HL-60 (cell line): ENCODE results near the gene PLA2G3.

ENCODE experiments used
- GABPA ChIP-seq: IDR thresholded peaks from 2 replicates; pipeline ENCODE4 v1.6.1; 2012; ENCODE audit warnings: low read depth
- POLR2AphosphoS5 ChIP-seq: IDR thresholded peaks from 2 replicates; pipeline ENCODE4 v1.6.1; 2012; ENCODE audit warnings: low read depth
- SPI1 ChIP-seq: IDR thresholded peaks from 2 replicates; pipeline ENCODE4 v1.6.1; 2012; ENCODE audit warnings: low read depth, mild to moderate bottlenecking, borderline replicate concordance
- TF ChIP-seq, protein P1 (sequence below): IDR thresholded peaks from one replicate; pipeline ENCODE4 v1.5.1; 2011; ENCODE audit warnings: low read length, control low read depth, inconsistent platforms; ENCODE audit not compliant: insufficient read depth
- TF ChIP-seq, protein P2 (sequence below): IDR thresholded peaks from 2 replicates; pipeline ENCODE4 v1.6.1; 2012; ENCODE audit warnings: low read depth; ENCODE audit not compliant: insufficient replicate concordance

DNA sequence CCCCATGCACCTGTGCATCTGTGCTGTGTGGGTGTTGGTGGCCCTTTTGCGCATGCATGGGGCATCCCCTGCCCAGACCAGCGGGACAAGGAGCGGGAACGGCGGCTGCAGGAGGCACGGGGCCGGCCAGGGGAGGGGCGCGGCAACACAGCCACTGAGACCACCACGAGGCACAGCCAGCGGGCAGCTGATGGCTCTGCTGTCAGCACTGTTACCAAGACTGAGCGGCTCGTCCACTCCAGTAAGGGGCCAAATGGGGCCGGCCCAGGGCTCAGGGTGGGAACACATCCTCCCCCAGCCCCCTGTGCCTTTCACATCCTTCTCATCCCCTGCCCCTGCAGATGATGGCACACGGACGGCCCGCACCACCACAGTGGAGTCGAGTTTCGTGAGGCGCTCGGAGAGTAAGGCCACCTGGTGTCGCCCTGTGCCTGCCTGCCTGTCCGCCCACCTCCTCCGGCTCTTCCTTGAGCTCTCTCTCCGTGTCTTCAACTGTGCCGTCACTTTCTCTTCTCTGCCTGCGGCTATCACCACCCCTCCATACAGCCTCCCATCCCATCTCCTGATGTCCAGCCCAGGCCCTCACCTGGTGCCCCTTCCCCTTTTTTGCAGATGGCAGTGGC is 43.5 kb downstream of the PLA2G3 start:
- TF ChIP-seq, protein P1, sequence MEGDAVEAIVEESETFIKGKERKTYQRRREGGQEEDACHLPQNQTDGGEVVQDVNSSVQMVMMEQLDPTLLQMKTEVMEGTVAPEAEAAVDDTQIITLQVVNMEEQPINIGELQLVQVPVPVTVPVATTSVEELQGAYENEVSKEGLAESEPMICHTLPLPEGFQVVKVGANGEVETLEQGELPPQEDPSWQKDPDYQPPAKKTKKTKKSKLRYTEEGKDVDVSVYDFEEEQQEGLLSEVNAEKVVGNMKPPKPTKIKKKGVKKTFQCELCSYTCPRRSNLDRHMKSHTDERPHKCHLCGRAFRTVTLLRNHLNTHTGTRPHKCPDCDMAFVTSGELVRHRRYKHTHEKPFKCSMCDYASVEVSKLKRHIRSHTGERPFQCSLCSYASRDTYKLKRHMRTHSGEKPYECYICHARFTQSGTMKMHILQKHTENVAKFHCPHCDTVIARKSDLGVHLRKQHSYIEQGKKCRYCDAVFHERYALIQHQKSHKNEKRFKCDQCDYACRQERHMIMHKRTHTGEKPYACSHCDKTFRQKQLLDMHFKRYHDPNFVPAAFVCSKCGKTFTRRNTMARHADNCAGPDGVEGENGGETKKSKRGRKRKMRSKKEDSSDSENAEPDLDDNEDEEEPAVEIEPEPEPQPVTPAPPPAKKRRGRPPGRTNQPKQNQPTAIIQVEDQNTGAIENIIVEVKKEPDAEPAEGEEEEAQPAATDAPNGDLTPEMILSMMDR: no peak
- TF ChIP-seq POLR2AphosphoS5: no peak
- TF ChIP-seq SPI1: no peak
- no peak for TF ChIP-seq GABPA
- TF ChIP-seq, protein P2, sequence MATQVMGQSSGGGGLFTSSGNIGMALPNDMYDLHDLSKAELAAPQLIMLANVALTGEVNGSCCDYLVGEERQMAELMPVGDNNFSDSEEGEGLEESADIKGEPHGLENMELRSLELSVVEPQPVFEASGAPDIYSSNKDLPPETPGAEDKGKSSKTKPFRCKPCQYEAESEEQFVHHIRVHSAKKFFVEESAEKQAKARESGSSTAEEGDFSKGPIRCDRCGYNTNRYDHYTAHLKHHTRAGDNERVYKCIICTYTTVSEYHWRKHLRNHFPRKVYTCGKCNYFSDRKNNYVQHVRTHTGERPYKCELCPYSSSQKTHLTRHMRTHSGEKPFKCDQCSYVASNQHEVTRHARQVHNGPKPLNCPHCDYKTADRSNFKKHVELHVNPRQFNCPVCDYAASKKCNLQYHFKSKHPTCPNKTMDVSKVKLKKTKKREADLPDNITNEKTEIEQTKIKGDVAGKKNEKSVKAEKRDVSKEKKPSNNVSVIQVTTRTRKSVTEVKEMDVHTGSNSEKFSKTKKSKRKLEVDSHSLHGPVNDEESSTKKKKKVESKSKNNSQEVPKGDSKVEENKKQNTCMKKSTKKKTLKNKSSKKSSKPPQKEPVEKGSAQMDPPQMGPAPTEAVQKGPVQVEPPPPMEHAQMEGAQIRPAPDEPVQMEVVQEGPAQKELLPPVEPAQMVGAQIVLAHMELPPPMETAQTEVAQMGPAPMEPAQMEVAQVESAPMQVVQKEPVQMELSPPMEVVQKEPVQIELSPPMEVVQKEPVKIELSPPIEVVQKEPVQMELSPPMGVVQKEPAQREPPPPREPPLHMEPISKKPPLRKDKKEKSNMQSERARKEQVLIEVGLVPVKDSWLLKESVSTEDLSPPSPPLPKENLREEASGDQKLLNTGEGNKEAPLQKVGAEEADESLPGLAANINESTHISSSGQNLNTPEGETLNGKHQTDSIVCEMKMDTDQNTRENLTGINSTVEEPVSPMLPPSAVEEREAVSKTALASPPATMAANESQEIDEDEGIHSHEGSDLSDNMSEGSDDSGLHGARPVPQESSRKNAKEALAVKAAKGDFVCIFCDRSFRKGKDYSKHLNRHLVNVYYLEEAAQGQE: no peak
